ENCODE results near the gene ANAPC15. TPM values are rescaled to one million over a fixed set of nuclear protein-coding genes. Genes with fewer than 3 reads are reported as not detected.

Gene ANAPC15
- total and polyA plus RNA-seq, 2 experiments from 2014 or later: 52.1 to 117 TPM

DNA sequence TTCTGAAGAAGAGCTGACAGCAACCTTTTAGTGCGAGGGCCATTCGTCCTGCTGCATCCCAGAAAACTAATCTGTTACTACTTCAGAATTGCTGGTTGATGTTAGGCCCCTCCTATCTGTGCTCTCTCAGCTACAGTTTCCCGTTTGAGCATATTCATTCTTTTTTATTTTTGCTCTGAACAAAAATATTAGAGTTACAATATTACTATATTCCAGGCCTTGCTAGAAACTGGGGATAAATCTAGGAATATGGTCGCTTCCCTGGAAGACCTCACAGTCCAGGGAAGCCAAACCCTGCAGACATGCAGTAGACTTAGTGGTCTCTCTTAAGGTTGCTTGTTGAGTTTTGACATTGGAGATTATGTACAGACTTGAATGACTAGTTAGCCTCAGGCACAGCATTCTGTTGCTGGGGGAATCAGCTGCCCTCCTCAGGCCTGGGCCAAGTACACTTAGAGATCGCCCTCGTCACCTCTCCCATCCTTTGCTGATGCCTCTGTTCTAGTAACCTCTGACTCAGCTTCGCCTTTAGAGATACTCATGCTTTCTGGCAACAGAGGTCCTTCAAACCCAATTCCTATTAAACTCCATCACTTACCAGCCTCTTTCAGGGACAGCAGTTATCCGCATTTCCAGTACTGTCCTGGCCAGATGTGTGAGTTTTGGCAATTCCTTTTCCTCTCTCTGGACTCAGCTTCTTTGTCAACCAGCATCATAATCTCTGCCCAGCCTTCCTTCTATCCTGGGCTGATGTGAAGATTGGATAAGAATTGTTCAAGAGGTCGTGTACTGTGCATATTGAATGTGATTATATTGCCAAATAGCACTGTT is 698 bp upstream of the ANAPC15 start (continued):
- TF ChIP-seq ZNF462 (CRISPR knock-in tag; IDR thresholded peaks at IDR 0.05): no peak
- no peak for TF ChIP-seq REST (IDR thresholded peaks at IDR 0.05; ENCODE audit: unreplicated experiment)
- TF ChIP-seq, protein P1, sequence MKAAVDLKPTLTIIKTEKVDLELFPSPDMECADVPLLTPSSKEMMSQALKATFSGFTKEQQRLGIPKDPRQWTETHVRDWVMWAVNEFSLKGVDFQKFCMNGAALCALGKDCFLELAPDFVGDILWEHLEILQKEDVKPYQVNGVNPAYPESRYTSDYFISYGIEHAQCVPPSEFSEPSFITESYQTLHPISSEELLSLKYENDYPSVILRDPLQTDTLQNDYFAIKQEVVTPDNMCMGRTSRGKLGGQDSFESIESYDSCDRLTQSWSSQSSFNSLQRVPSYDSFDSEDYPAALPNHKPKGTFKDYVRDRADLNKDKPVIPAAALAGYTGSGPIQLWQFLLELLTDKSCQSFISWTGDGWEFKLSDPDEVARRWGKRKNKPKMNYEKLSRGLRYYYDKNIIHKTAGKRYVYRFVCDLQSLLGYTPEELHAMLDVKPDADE (IDR thresholded peaks at IDR 0.05): no peak
- no peak for TF ChIP-seq ZNF331 (CRISPR knock-in tag; IDR thresholded peaks at IDR 0.05; ENCODE audit: low read depth)
- TF ChIP-seq, protein P2, sequence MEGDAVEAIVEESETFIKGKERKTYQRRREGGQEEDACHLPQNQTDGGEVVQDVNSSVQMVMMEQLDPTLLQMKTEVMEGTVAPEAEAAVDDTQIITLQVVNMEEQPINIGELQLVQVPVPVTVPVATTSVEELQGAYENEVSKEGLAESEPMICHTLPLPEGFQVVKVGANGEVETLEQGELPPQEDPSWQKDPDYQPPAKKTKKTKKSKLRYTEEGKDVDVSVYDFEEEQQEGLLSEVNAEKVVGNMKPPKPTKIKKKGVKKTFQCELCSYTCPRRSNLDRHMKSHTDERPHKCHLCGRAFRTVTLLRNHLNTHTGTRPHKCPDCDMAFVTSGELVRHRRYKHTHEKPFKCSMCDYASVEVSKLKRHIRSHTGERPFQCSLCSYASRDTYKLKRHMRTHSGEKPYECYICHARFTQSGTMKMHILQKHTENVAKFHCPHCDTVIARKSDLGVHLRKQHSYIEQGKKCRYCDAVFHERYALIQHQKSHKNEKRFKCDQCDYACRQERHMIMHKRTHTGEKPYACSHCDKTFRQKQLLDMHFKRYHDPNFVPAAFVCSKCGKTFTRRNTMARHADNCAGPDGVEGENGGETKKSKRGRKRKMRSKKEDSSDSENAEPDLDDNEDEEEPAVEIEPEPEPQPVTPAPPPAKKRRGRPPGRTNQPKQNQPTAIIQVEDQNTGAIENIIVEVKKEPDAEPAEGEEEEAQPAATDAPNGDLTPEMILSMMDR (conservative IDR thresholded peaks at IDR 0.05; ENCODE audit: low read depth in 2 of 2): no peak

Data from GM23338 (cell line).